ENCODE results near the gene BLNK.

- TF ChIP-seq REST (IDR thresholded peaks at IDR 0.05; ENCODE audit: insufficient read depth in 1 of 2, low read depth in 2 of 2, low read length in 2 of 2), result no peak
- TF ChIP-seq POLR2AphosphoS5 (IDR thresholded peaks at IDR 0.05; ENCODE audit: low read depth, low read length), result no peak
- TF ChIP-seq TAF1 (IDR thresholded peaks at IDR 0.05; ENCODE audit: borderline replicate concordance, insufficient read depth, low read length), result no peak
- no peak for TF ChIP-seq SIN3A (IDR thresholded peaks at IDR 0.05; ENCODE audit: borderline replicate concordance, insufficient read depth, low read length)
Observed at GRCh38 chr10:96227206-96227605, 44.2 kb downstream of the BLNK start.
